Loucy (cell line): Measurements from ENCODE around the gene SYCP2.

ENCODE experiments used
- CTCF ChIP-seq: fragments of 200-600 bp; sonication (generic); conservative IDR thresholded peaks from 2 replicates; pipeline ENCODE4 v1.5.1; 2014; ENCODE audit warnings: mild to moderate bottlenecking, antibody characterized with exemption, low read length
- EZH2phosphoT487 ChIP-seq: fragments of 200-600 bp; IDR thresholded peaks from 2 replicates; pipeline ENCODE4 v1.6.1; 2018; ENCODE audit warnings: antibody characterized with exemption, mild to moderate bottlenecking, moderate library complexity, borderline replicate concordance

GRCh38 chr20:59820204-59821041, 113.0 kb downstream of the SYCP2 start:
- no peak for TF ChIP-seq CTCF
- no peak for TF ChIP-seq EZH2phosphoT487
